Stomach (tissue), 9 donors: Measurements from ENCODE around the gene GALNT18. TPM values are rescaled to one million over a fixed set of nuclear protein-coding genes. Genes with fewer than 3 reads are reported as not detected.

Source experiments
- DNase-seq, 2 donors: peaks; one replicate each; pipeline versions ENCODE4 v3.0.0 to v3.0.0-alpha.2; 2013 to 2019
- H3K27ac ChIP-seq, 5 donors: fragments of 200-600 bp in 4 of 5; sonication (generic) in 4 of 5; one replicate each; pipeline ENCODE4 v1.5.1; 2013 to 2019; ENCODE audit warnings: mild to moderate bottlenecking in 1 of 5, moderate library complexity in 1 of 5
- H3K27me3 ChIP-seq, 3 donors: fragments of 200-600 bp; sonication (generic); one replicate each; pipeline ENCODE4 v1.5.1; 2017 to 2019; ENCODE audit warnings: mixed run types in 1 of 3
- H3K36me3 ChIP-seq, 4 donors: fragments of 200-600 bp; sonication (generic); 1 replicate in 3 of 4; 2 replicates in 1 of 4; pipeline ENCODE4 v1.5.1; 2016 to 2019
- H3K4me1 ChIP-seq, 4 donors: fragments of 200-600 bp; sonication (generic); one replicate each; pipeline ENCODE4 v1.5.1; 2016 to 2019
- H3K4me3 ChIP-seq, 4 donors: fragments of 200-600 bp; sonication (generic) in 3 of 4; one replicate each; pipeline ENCODE4 v1.5.1; 2016 to 2019; ENCODE audit warnings: mild to moderate bottlenecking in 1 of 4
- H3K9me3 ChIP-seq, 4 donors: fragments of 200-600 bp; sonication (generic); one replicate each; pipeline ENCODE4 v1.5.1; 2016 to 2019
- CTCF ChIP-seq, 7 experiments: fragments of 450-650 bp in 4 of 7; fragments of 200-600 bp in 3 of 7; sonication (generic) in 3 of 7; IDR thresholded peaks; one replicate each; pipeline ENCODE4 v1.5.1; 2016 to 2019; ENCODE audit warnings: antibody characterized with exemption in 7 of 7, control low read depth in 2 of 7, mild to moderate bottlenecking in 1 of 7
- EP300 ChIP-seq: sonication (generic); formaldehyde crosslinking; IDR thresholded peaks from one replicate; pipeline ENCODE4 v1.6.1; 2017; ENCODE audit warnings: antibody characterized with exemption
- POLR2A ChIP-seq, 4 donors: fragments of 450-650 bp; IDR thresholded peaks; one replicate each; pipeline ENCODE4 v1.6.1; 2016; ENCODE audit warnings: antibody characterized with exemption in 4 of 4, control low read depth in 2 of 4, mild to moderate bottlenecking in 1 of 4, moderate library complexity in 1 of 4
- POLR2AphosphoS5 ChIP-seq, 3 donors: sonication (generic); formaldehyde crosslinking; IDR thresholded peaks; one replicate each; pipeline ENCODE4 v1.6.1; 2016; ENCODE audit warnings: antibody characterized with exemption in 3 of 3
- WGBS, 5 donors: extraction: QIAGEN DNeasy Blood & Tissue Kit in 3 of 5; methylation state at CpG; one replicate each; pipeline versions ENCODE4 v1.1.5 to v1.1.7; 2013 to 2018; 5-methylcytosine and 5-hydroxymethylcytosine counted together
- intact Hi-C: fragments of 100-400 bp; cut with DNase I; formaldehyde crosslinking; loops from one replicate; pipeline ENCODE4 v1.15.1; 2023; ENCODE audit warnings: low total_unique reads
- polyA plus RNA-seq, 3 donors: library from polyadenylated mRNA; stranded (reverse); fragments of 200-250 nt; gene quantifications; one replicate each; pipeline ENCODE4 v1.2.3, GENCODE V29; 2013
- total RNA-seq, 5 donors: library from RNA; depleted of rRNA; stranded (reverse); fragments of >200 nt; gene quantifications; one replicate each; pipeline versions ENCODE4 v1.1.0 to v1.2.3, GENCODE V29; 2014 to 2016
- donor health status: healthy with polysubstance abuse.
- donor health status: Bipolar disorder and iron deficiency.
- donor health status: healthy.

GALNT18 gene
- total and polyA plus RNA-seq, 8 donors, result 0.58 to 16.1 (median 2.7) TPM

GRCh38 chr11:11584937-11585336, 36.9 kb downstream of the GALNT18 start:
- Histone ChIP-seq H3K4me3 (no peak overlapping the region), H3K36me3 (no peaks in the 10 kb centered on the region), H3K4me1 (peaks cover 0 to 15% (median 4%) of the 10 kb centered on the region in 4 donors), H3K27ac (no peak overlapping the region), H3K27me3 (peaks cover 0 to 10% (median 0%) of the 10 kb centered on the region in 3 donors), H3K9me3 (no peaks in the 10 kb centered on the region)
- 69 to 81% (median 78%) methylated on average over 1 of the region's 1 CpG for WGBS, 5 donors
- intact Hi-C loops, result no loop called here
- DNase-seq, result no peak
- TF ChIP-seq POLR2A (IDR thresholded peaks at IDR 0.05) (no peak), CTCF (IDR thresholded peaks at IDR 0.05) (no peak), POLR2AphosphoS5 (IDR thresholded peaks at IDR 0.05) (no peak), EP300 (no peak)

- intact Hi-C loops, result no loop called here
- TF ChIP-seq POLR2AphosphoS5 (IDR thresholded peaks at IDR 0.05) (no peak), CTCF (IDR thresholded peaks at IDR 0.05) (no peak), EP300 (no peak), POLR2A (IDR thresholded peaks at IDR 0.05) (no peak)
- 27 to 49% (median 38%) methylated on average over 5 of the region's 5 CpGs for WGBS, 5 donors
- Histone ChIP-seq H3K4me3 (no peak overlapping the region), H3K4me1 (peaks cover 0 to 15% (median 4%) of the 10 kb centered on the region in 4 donors), H3K27ac (no peak overlapping the region), H3K9me3 (no peaks in the 10 kb centered on the region), H3K27me3 (peaks cover 0 to 10% (median 0%) of the 10 kb centered on the region in 3 donors), H3K36me3 (no peaks in the 10 kb centered on the region)
- peak in 1 of 2 donors; percentile 54 for DNase-seq
Measured at GRCh38 chr11:11584530-11584810, 37.3 kb downstream of the GALNT18 start.

- TF ChIP-seq CTCF (IDR thresholded peaks at IDR 0.05), result no peak
- no peak for TF ChIP-seq POLR2A (IDR thresholded peaks at IDR 0.05)
- TF ChIP-seq EP300, result no peak
- TF ChIP-seq POLR2AphosphoS5 (IDR thresholded peaks at IDR 0.05), result no peak
- DNase-seq, result no peak
- Histone ChIP-seq H3K27ac (no peak overlapping the region), H3K36me3 (no peaks in the 10 kb centered on the region), H3K4me1 (peaks cover 0 to 15% (median 4%) of the 10 kb centered on the region in 4 donors), H3K27me3 (peaks cover 0 to 10% (median 0%) of the 10 kb centered on the region in 3 donors), H3K9me3 (no peaks in the 10 kb centered on the region), H3K4me3 (no peak overlapping the region)
- WGBS, 5 donors, result 63 to 75% (median 73%) methylated on average over 9 of the region's 9 CpGs
- intact Hi-C loops, result no loop called here
Measured at GRCh38 chr11:11583801-11584529, 37.8 kb downstream of the GALNT18 start.

GRCh38 chr11:11582011-11582701, 39.6 kb downstream of the GALNT18 start:
- no peak for DNase-seq
- H3K4me1 ChIP-seq, result peaks cover 0 to 15% (median 7%) of the 10 kb centered on the region in 4 donors
- no peak overlapping the region for H3K4me3 ChIP-seq
- intact Hi-C loops, result no loop called here
- H3K9me3 ChIP-seq, result no peaks in the 10 kb centered on the region
- no peaks in the 10 kb centered on the region for H3K36me3 ChIP-seq
- peaks cover 0 to 10% (median 0%) of the 10 kb centered on the region in 3 donors for H3K27me3 ChIP-seq
- H3K27ac ChIP-seq, result peak overlapping the region in 1 of 5 donors; percentile 44
- TF ChIP-seq EP300 (no peak), CTCF (IDR thresholded peaks at IDR 0.05) (no peak), POLR2A (IDR thresholded peaks at IDR 0.05) (no peak), POLR2AphosphoS5 (IDR thresholded peaks at IDR 0.05) (no peak)
- WGBS, 5 donors, result 57 to 74% (median 58%) methylated on average over 5 of the region's 5 CpGs
